ENCODE results near the gene SPATA22. TPM values are rescaled to one million over a fixed set of nuclear protein-coding genes. Genes with fewer than 3 reads are reported as not detected.
"Not testable (repeated sequence)": the region's sequence is repeated elsewhere in the genome, so short reads cannot be mapped to it uniquely, and the experiment has no call there.

Gene SPATA22
- total RNA-seq, 1 donor from 2014 or later, result not detected

DNA sequence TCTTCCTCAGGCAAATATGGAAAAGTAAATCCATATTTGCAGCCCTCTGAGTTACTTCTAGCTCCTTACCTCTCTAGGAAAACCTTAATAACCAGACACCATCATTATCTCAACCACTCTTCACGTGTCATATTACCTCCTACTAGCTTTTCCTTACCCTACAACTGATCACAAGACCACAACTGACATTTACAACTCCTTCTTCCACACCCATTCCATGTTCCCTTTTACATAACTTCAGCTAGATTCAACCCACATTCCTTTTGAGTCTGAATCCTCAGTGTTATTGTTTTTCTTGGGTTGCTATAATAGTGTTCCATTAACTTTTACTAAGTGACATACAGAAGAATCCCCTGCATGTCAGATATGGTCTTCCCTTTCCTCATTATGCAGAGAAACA is 33.3 kb downstream of the SPATA22 start:
- Mint-ChIP-seq H3K27ac (no peak overlapping the region), H3K4me1 (no peaks in the 10 kb centered on the region), H3K27me3 (peaks cover 14% of the 10 kb centered on the region), H3K9me3 (no peaks in the 10 kb centered on the region), H3K4me3 (no peak overlapping the region), H3K36me3 (ENCODE audit: low read depth) (no peaks in the 10 kb centered on the region)
- no peak for DNase-seq
- intact Hi-C loops (cut with micrococcal nuclease), result no loop called here

DNA sequence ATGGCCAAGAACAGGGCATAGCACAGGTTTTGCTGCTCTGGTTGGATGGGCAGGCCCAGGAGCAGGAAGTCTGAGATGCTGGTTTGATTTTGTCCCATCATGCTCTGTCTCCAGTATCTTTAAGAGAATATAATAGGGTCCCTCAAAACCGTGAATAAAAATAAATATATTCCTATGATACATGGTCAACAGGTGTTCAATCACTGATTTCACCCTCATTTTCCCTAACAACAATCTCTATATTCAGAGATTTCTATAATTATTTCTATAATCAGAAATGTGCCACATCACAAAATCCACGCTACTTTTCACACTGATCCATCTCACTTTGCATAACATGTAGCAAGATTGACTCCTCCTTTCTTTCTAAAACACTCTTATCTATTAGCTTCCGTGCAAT is 37.9 kb downstream of the SPATA22 start, which contains the start of gene OR1E2:
TSS of gene OR1E2 (minus strand) at position 101 of the 400 bp plus-strand sequence. CDS start at position 101, 0 bp downstream.
- Mint-ChIP-seq H3K36me3 (ENCODE audit: low read depth) (no peaks in the 10 kb centered on the region), H3K4me1 (no peaks in the 10 kb centered on the region), H3K4me3 (no peak within 1 kb of the TSS), H3K27me3 (no peaks in the 10 kb centered on the region), H3K27ac (no peak within 1 kb of the TSS), H3K9me3 (no peaks in the 10 kb centered on the region)
- DNase-seq, result no peak
- intact Hi-C loops (cut with micrococcal nuclease), result no loop called here

DNA sequence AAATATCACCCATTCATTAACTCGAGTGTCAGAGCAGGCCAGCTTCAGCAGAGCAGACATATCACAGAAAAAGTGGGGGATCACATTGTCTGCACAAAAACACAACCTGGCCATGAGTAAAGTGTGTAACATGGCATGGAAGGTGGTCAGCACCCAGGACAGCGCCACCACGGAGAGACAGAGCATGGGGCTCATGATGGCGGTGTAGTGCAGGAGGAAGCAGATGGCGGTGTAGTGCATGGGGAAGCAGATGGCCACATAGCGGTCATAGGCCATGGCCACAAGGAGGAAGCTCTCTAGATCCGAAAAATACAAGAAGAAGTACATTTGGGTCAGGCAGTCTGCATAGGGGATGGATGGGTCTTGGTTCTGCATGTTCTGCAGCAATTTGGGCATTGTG is 38.4 kb downstream of the SPATA22 start:
- H3K9me3 Mint-ChIP-seq; H3K36me3 Mint-ChIP-seq (ENCODE audit: low read depth); H3K27me3 Mint-ChIP-seq; H3K4me3 Mint-ChIP-seq; H3K27ac Mint-ChIP-seq; H3K4me1 Mint-ChIP-seq; intact Hi-C loops (cut with micrococcal nuclease): not testable (repeated sequence)
- peak; percentile 66 for DNase-seq

DNA sequence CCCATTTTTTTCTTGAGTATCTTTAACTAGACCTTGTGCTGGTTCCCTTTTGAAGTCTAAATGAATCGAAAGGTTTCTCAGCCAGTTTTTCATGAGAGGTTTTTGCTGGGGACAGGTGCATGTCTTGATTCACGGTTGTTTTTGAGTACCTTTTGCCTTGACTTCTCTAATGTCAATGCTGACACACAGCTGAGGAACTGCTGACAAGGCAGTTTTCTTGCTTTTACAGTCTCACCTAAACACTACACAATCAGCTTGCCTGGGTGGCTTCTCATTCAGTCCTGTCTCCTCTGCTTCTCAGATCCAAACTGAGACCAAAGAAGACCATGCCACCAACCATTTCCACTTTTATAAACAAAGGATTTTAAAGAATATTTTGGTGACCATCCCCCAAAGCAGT is 53.4 kb downstream of the SPATA22 start:
- H3K27ac Mint-ChIP-seq, result no peak overlapping the region
- peaks cover 7% of the 10 kb centered on the region for H3K27me3 Mint-ChIP-seq
- H3K9me3 Mint-ChIP-seq, result no peaks in the 10 kb centered on the region
- intact Hi-C loops (cut with micrococcal nuclease), result no loop called here
- H3K36me3 Mint-ChIP-seq (ENCODE audit: low read depth), result no peaks in the 10 kb centered on the region
- no peak overlapping the region for H3K4me3 Mint-ChIP-seq
- no peaks in the 10 kb centered on the region for H3K4me1 Mint-ChIP-seq
- DNase-seq, result no peak

DNA sequence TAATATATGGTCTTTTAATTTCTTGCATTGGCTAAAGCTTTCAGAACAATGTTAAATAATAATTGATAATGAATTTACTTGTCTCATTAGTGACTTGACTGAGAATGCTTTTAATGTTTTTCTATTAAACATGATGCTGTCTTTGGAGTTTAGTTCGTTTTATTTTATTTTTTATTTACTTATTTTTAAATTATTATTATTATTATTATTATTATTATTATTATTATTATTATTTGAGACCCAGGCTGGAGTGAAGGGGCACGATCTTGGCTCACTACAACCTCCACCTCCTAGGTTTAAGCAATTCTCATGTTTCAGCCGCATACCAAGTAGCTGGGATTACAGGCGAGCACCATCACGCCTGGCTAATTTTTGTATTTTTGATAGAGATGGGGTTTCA is 56.0 kb downstream of the SPATA22 start:
- no peak for DNase-seq
- Mint-ChIP-seq H3K27me3 (peaks cover 9% of the 10 kb centered on the region), H3K27ac (no peak overlapping the region), H3K36me3 (ENCODE audit: low read depth) (no peaks in the 10 kb centered on the region), H3K4me3 (no peak overlapping the region), H3K9me3 (no peaks in the 10 kb centered on the region), H3K4me1 (no peaks in the 10 kb centered on the region)
- intact Hi-C loops (cut with micrococcal nuclease), result no loop called here

DNA sequence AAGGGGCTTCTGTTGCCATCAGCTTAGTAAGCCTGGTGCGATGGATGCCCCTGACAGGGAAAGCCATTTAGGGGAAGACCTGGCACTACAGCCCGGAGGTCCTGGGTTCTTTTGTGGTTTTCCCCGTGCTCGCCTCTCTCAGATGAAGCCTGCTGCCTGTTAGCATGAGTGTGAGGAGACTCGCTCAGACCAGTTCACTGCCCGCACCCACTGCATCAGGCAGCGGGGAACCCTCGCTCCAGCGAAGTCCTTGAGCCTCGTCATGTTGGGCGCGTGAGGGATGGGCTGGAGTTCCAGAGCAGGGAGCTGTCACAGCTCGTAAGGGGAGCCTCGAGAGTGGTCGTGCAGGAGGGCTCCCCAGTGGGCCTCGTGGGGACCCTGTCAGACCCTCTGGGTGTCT is 59.4 kb downstream of the SPATA22 start:
- H3K9me3 Mint-ChIP-seq; intact Hi-C loops (cut with micrococcal nuclease); DNase-seq; H3K4me3 Mint-ChIP-seq; H3K27me3 Mint-ChIP-seq; H3K36me3 Mint-ChIP-seq (ENCODE audit: low read depth); H3K4me1 Mint-ChIP-seq; H3K27ac Mint-ChIP-seq: not testable (repeated sequence)

DNA sequence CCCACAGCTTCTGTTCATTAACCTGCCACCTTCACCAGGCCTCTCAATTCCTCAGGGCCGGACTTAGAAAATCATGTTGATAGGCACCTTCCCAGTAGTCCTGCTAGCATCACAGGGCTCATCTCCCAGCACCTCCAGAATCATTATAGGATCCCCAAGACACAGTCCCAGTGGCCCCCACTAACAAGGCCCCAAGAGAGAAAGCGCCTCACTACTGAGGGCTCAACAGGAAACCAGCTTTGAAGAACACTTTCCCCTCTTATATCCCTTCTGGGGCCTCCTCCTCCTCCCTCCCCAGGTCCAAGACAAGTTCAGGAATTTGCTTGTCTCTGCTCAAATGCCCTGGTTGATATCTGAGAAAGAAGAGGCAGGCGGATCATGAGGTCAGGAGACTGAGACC is 60.5 kb downstream of the SPATA22 start, which contains the start of gene OR3A3:
TSS of gene OR3A3 (plus strand) at position 301 of the 400 bp plus-strand sequence.
- intact Hi-C loops (cut with micrococcal nuclease), result no loop called here
- Mint-ChIP-seq H3K27ac (no peak within 1 kb of the TSS), H3K4me3 (no peak within 1 kb of the TSS), H3K4me1 (no peaks in the 10 kb centered on the region), H3K27me3 (peaks cover 2% of the 10 kb centered on the region), H3K36me3 (ENCODE audit: low read depth) (no peaks in the 10 kb centered on the region), H3K9me3 (peaks cover 10% of the 10 kb centered on the region)
- no peak for DNase-seq

DNA sequence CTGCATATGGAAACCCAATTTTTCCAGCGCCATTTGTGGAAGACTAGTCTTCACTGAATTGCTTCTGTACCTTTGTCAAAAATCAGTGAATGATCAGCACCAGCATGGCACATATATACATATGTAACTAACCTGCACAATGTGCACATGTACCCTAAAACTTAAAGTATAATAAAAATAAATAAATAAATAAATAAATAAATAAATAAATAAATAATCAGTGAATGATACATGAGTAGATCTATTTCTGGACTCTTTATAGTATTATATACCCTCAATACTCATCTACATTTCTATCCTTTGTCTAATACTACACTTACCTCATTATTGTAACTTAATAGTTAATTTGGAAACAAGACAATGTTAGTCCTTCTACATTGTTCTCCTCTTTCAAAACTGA is 67.8 kb downstream of the SPATA22 start:
- DNase-seq; intact Hi-C loops (cut with micrococcal nuclease); H3K27ac Mint-ChIP-seq; H3K27me3 Mint-ChIP-seq; H3K4me1 Mint-ChIP-seq; H3K4me3 Mint-ChIP-seq; H3K36me3 Mint-ChIP-seq (ENCODE audit: low read depth): not testable (repeated sequence)
- peaks cover 10% of the 10 kb centered on the region for H3K9me3 Mint-ChIP-seq

DNA sequence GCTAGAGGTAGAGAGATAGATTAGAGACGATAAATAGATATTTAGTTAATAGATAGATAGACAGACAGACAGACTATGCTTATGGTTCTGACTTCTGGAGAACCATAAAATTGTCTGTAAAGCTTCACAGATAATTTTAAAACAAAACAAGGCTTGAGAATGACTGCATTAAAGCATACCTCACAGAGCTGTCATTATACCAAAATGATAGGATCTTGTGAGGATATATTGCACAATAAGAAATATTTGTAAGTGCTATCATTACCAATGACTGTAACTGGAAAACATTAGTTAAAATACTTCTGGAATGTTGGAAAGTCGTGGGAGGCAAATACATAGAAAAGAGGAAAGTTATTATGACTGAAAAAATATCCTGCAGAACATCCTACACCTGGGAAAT is 69.8 kb downstream of the SPATA22 start:
- Mint-ChIP-seq H3K27me3 (no peaks in the 10 kb centered on the region), H3K4me1 (no peaks in the 10 kb centered on the region), H3K36me3 (ENCODE audit: low read depth) (no peaks in the 10 kb centered on the region), H3K27ac (no peak overlapping the region), H3K9me3 (no peaks in the 10 kb centered on the region), H3K4me3 (no peak overlapping the region)
- no peak for DNase-seq
- intact Hi-C loops (cut with micrococcal nuclease), result no loop called here

DNA sequence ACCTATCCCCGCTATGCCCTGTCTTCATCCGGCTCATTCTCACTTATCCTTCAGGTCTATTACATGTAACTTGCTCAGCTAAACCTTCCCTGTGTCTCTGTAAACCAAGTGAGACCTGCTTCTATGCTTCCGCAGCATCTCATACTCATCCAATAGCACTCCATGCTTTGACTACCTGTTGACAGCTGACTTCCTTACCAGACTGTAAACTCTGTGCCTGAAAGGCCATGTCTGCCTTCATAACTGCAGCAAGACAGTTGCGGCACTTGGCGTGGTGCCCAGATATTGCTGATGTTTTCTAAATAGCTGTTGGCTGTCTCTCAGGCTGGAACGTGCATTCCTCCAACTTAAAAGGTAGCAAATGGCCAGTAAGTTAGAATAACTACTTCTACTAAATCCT is 71.6 kb downstream of the SPATA22 start:
- Mint-ChIP-seq H3K4me3 (no peak overlapping the region), H3K27ac (no peak overlapping the region), H3K27me3 (no peaks in the 10 kb centered on the region), H3K36me3 (ENCODE audit: low read depth) (no peaks in the 10 kb centered on the region), H3K4me1 (no peaks in the 10 kb centered on the region), H3K9me3 (no peaks in the 10 kb centered on the region)
- no peak for DNase-seq
- intact Hi-C loops (cut with micrococcal nuclease), result no loop called here

DNA sequence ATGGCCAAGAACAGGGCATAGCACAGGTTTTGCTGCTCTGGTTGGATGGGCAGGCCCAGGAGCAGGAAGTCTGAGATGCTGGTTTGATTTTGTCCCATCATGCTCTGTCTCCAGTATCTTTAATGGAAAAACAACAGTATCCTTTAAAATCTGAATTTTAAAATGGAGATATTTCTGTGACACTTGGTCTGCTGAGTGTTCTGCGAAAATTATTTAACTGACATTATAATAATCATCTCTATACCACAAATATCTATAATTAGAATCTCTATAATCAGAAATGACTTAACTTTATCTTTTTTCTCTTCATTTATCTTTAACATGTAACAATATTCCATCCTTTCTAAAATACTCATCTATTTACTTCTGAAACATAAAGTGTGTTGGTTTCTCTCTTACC is 73.3 kb downstream of the SPATA22 start, which contains the start of gene OR1E1:
TSS of gene OR1E1 (minus strand) at position 101 of the 400 bp plus-strand sequence. CDS start at position 101, 0 bp downstream.
- no peaks in the 10 kb centered on the region for H3K36me3 Mint-ChIP-seq (ENCODE audit: low read depth)
- H3K27me3 Mint-ChIP-seq, result no peaks in the 10 kb centered on the region
- no peaks in the 10 kb centered on the region for H3K4me1 Mint-ChIP-seq
- intact Hi-C loops (cut with micrococcal nuclease), result no loop called here
- no peak within 1 kb of the TSS for H3K4me3 Mint-ChIP-seq
- H3K27ac Mint-ChIP-seq, result no peak within 1 kb of the TSS
- no peaks in the 10 kb centered on the region for H3K9me3 Mint-ChIP-seq
- DNase-seq, result no peak

DNA sequence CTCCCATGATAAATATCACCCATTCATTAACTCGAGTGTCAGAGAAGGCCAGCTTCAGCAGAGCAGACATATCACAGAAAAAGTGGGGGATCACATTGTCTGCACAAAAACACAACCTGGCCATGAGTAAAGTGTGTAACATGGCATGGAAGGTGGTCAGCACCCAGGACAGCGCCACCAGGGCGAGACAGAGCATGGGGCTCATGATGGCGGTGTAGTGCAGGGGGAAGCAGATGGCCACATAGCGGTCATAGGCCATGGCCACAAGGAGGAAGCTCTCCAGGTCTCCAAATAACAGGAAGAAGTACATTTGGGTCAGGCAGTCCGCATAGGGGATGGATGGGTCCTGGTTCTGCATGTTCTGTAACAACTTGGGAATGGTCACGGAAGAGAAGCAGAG is 73.8 kb downstream of the SPATA22 start:
- H3K27me3 Mint-ChIP-seq; H3K36me3 Mint-ChIP-seq (ENCODE audit: low read depth); H3K4me3 Mint-ChIP-seq; H3K4me1 Mint-ChIP-seq; H3K27ac Mint-ChIP-seq; intact Hi-C loops (cut with micrococcal nuclease); H3K9me3 Mint-ChIP-seq: not testable (repeated sequence)
- DNase-seq, result peak; percentile 56

Other genes starting within 250 kb of the SPATA22 start
- gene OR3A1, start 173.5 kb downstream of the SPATA22 start, total RNA-seq, result 0.21 TPM in 1 of 2 replicates, not detected in the other
- gene OR3A2, start 85.5 kb downstream of the SPATA22 start, total RNA-seq, result 0.26 and 1.0 TPM in 2 replicates
- gene OR1E1, start 73.4 kb downstream of the SPATA22 start, total RNA-seq, result not detected in 2 replicates
- not detected in 2 replicates for gene OR3A3, start 60.4 kb downstream of the SPATA22 start, total RNA-seq
- not detected in 2 replicates for gene OR1E2, start 38.0 kb downstream of the SPATA22 start, total RNA-seq
- gene ASPA, start 4.2 kb upstream of the SPATA22 start, total RNA-seq, result not detected in 2 replicates
- gene TRPV3, start 86.0 kb upstream of the SPATA22 start, total RNA-seq, result 0.16 and 0.31 TPM in 2 replicates
- gene TRPV1, start 137.6 kb upstream of the SPATA22 start, total RNA-seq, result 6.1 and 8.2 TPM in 2 replicates
- 20.6 and 21.2 TPM in 2 replicates for gene SHPK, start 164.4 kb upstream of the SPATA22 start, total RNA-seq
- gene CTNS, start 164.9 kb upstream of the SPATA22 start, total RNA-seq, result 46.7 and 48.1 TPM in 2 replicates
- 28.7 and 29.0 TPM in 2 replicates for gene TAX1BP3, start 196.8 kb upstream of the SPATA22 start, total RNA-seq
- 69.4 and 70.5 TPM in 2 replicates for gene EMC6, start 197.0 kb upstream of the SPATA22 start, total RNA-seq
- 92.3 and 92.8 TPM in 2 replicates for gene P2RX5, start 224.3 kb upstream of the SPATA22 start, total RNA-seq